Trophoblast cell (in vitro differentiated cells and primary cell): Measurements from ENCODE around the gene TMEM242.
A peak's percentile ranks its signal among the peaks of the same experiment; 100 is the strongest.

Source experiments
- DNase-seq, 2 donors: peaks; one replicate each; pipeline ENCODE4 v3.0.0-alpha.2; 2016
- H2AFZ ChIP-seq: 2 replicates; pipeline ENCODE4 v1.6.1; 2013; ENCODE audit warnings: low read length, moderate library complexity, mild to moderate bottlenecking; ENCODE audit not compliant: insufficient read depth, poor library complexity
- H2AK5ac ChIP-seq: 2 replicates; pipeline ENCODE4 v1.6.1; 2013; ENCODE audit warnings: mild to moderate bottlenecking, low read length
- H2BK120ac ChIP-seq: 2 replicates; pipeline ENCODE4 v1.6.1; 2013; ENCODE audit warnings: low read length, mild to moderate bottlenecking, moderate library complexity; ENCODE audit not compliant: insufficient read depth, poor library complexity
- H2BK12ac ChIP-seq: 2 replicates; pipeline ENCODE4 v1.6.1; 2013; ENCODE audit warnings: mild to moderate bottlenecking, low read length, moderate library complexity
- H2BK5ac ChIP-seq: 2 replicates; pipeline ENCODE4 v1.6.1; 2013; ENCODE audit warnings: low read length, low read depth, moderate library complexity, mild to moderate bottlenecking; ENCODE audit not compliant: poor library complexity
- H3K14ac ChIP-seq: 2 replicates; pipeline ENCODE4 v1.6.1; 2013; ENCODE audit warnings: mild to moderate bottlenecking, low read length
- H3K18ac ChIP-seq: 2 replicates; pipeline ENCODE4 v1.6.1; 2013; ENCODE audit warnings: mild to moderate bottlenecking, low read length
- H3K23ac ChIP-seq: 2 replicates; pipeline ENCODE4 v1.6.1; 2013; ENCODE audit warnings: low read length
- H3K27ac ChIP-seq: 2 replicates; pipeline ENCODE4 v1.5.1; 2013; ENCODE audit warnings: low read depth, mild to moderate bottlenecking, inconsistent platforms, low read length, moderate library complexity
- H3K27me3 ChIP-seq: 2 replicates; pipeline ENCODE4 v1.6.1; 2013; ENCODE audit warnings: inconsistent platforms, mild to moderate bottlenecking, low read length, moderate library complexity; ENCODE audit not compliant: insufficient read depth
- H3K36me3 ChIP-seq, 2 experiments: 1 replicate in 1 of 2; 2 replicates in 1 of 2; pipeline ENCODE4 v1.6.1; 2013; ENCODE audit warnings: low read length in 2 of 2, mild to moderate bottlenecking in 2 of 2, moderate library complexity in 1 of 2; ENCODE audit not compliant: insufficient read depth in 2 of 2, control insufficient read depth in 1 of 2
- H3K4ac ChIP-seq: 2 replicates; pipeline ENCODE4 v1.6.1; 2013; ENCODE audit warnings: low read depth, mild to moderate bottlenecking, low read length, moderate library complexity
- H3K4me1 ChIP-seq, 2 experiments: 1 replicate in 1 of 2; 2 replicates in 1 of 2; pipeline ENCODE4 v1.6.1; 2013; ENCODE audit warnings: low read length in 2 of 2, mild to moderate bottlenecking in 2 of 2, moderate library complexity in 1 of 2; ENCODE audit not compliant: insufficient read depth in 2 of 2, control insufficient read depth in 1 of 2
- H3K4me2 ChIP-seq: 2 replicates; pipeline ENCODE4 v1.6.1; 2013; ENCODE audit warnings: inconsistent platforms, mild to moderate bottlenecking, low read length, moderate library complexity
- H3K4me3 ChIP-seq: 2 replicates; pipeline ENCODE4 v1.5.1; 2013; ENCODE audit warnings: mild to moderate bottlenecking, low read depth, low read length, inconsistent platforms
- H3K79me1 ChIP-seq: one replicate; pipeline ENCODE4 v1.6.1; 2013; ENCODE audit warnings: low read length
- H3K79me2 ChIP-seq: 2 replicates; pipeline ENCODE4 v1.6.1; 2013; ENCODE audit warnings: low read length, mild to moderate bottlenecking; ENCODE audit not compliant: control insufficient read depth, insufficient read depth, poor library complexity
- H3K9ac ChIP-seq: 2 replicates; pipeline ENCODE4 v1.6.1; 2013; ENCODE audit warnings: mild to moderate bottlenecking, low read length
- H3K9me3 ChIP-seq: 2 replicates; pipeline ENCODE4 v1.6.1; 2013; ENCODE audit warnings: low read depth, mild to moderate bottlenecking, control low read depth, inconsistent platforms, low read length; ENCODE audit not compliant: insufficient read depth
- H4K12ac ChIP-seq: 2 replicates; pipeline ENCODE4 v1.6.1; 2013; ENCODE audit warnings: low read depth, mild to moderate bottlenecking, low read length, moderate library complexity
- H4K8ac ChIP-seq: 2 replicates; pipeline ENCODE4 v1.6.1; 2013; ENCODE audit warnings: low read depth, mild to moderate bottlenecking, low read length, moderate library complexity
- H4K91ac ChIP-seq: one replicate; pipeline ENCODE4 v1.6.1; 2013; ENCODE audit warnings: low read depth, mild to moderate bottlenecking, low read length, moderate library complexity
- WGBS: extraction: QIAGEN DNeasy Blood & Tissue Kit; methylation state at CpG from one replicate; pipeline ENCODE4 v1.1.7; 2013; ENCODE audit warnings: missing lambda C conversion rate; ENCODE audit not compliant: insufficient read length, insufficient coverage; ENCODE audit errors: extremely low coverage; 5-methylcytosine and 5-hydroxymethylcytosine counted together

Gene TMEM242

GRCh38 chr6:157280157-157280556, 43.2 kb downstream of the TMEM242 start:
- DNase-seq, result no peak
- no CpG with 5 or more reads among the region's 17 CpGs for WGBS
- no peaks in the 10 kb centered on the region for H3K79me2 ChIP-seq

GRCh38 chr6:157278171-157278570, 45.1 kb downstream of the TMEM242 start:
- Histone ChIP-seq H3K14ac (no peak overlapping the region), H2AFZ (no peak overlapping the region), H3K4me1 (peaks cover 4 to 10% of the 10 kb centered on the region in 2 experiments), H2AK5ac (no peak overlapping the region), H3K36me3 (no peaks in the 10 kb centered on the region), H3K4me2 (no peak overlapping the region), H3K18ac (no peak overlapping the region), H3K79me2 (peaks cover 7% of the 10 kb centered on the region), H2BK5ac (no peak overlapping the region), H2BK120ac (no peak overlapping the region), H3K79me1 (peaks cover 11% of the 10 kb centered on the region), H3K9ac (no peak overlapping the region), H3K4me3 (no peak overlapping the region), H3K9me3 (no peaks in the 10 kb centered on the region), H2BK12ac (no peak overlapping the region), H4K91ac (no peak overlapping the region), H4K8ac (no peak overlapping the region), H3K4ac (no peak overlapping the region), H4K12ac (no peak overlapping the region), H3K27me3 (no peaks in the 10 kb centered on the region), H3K27ac (no peak overlapping the region), H3K23ac (no peak overlapping the region)
- WGBS, result no CpG with 5 or more reads among the region's 9 CpGs
- no peak for DNase-seq

More at GRCh38 chr6:157280157-157280556, 43.2 kb downstream of the TMEM242 start:
- Histone ChIP-seq H2AFZ (no peak overlapping the region), H2BK12ac (peak overlapping the region; percentile 12), H4K12ac (no peak overlapping the region), H3K4me1 (peaks cover 2 to 3% of the 10 kb centered on the region in 2 experiments), H3K9me3 (no peaks in the 10 kb centered on the region), H3K4me3 (no peak overlapping the region), H2BK5ac (no peak overlapping the region), H2AK5ac (no peak overlapping the region), H4K8ac (no peak overlapping the region), H3K4ac (no peak overlapping the region), H3K36me3 (no peaks in the 10 kb centered on the region), H2BK120ac (no peak overlapping the region), H3K27ac (no peak overlapping the region), H3K79me1 (peaks cover 1% of the 10 kb centered on the region), H3K23ac (no peak overlapping the region), H3K4me2 (no peak overlapping the region), H3K9ac (no peak overlapping the region), H3K14ac (no peak overlapping the region), H3K27me3 (no peaks in the 10 kb centered on the region), H3K18ac (no peak overlapping the region), H4K91ac (no peak overlapping the region)

GRCh38 chr6:157276731-157277130, 46.6 kb downstream of the TMEM242 start:
- H3K27me3 ChIP-seq, result no peaks in the 10 kb centered on the region
- no peak overlapping the region for H2BK12ac ChIP-seq
- H2AFZ ChIP-seq, result no peak overlapping the region
- no peaks in the 10 kb centered on the region for H3K9me3 ChIP-seq
- no peak overlapping the region for H3K23ac ChIP-seq
- WGBS, result no CpG with 5 or more reads among the region's 9 CpGs
- H3K4me1 ChIP-seq, result peaks cover 4 to 10% of the 10 kb centered on the region in 2 experiments
- H3K4me2 ChIP-seq, result no peak overlapping the region
- no peak overlapping the region for H3K4ac ChIP-seq
- no peak overlapping the region for H2AK5ac ChIP-seq
- no peaks in the 10 kb centered on the region for H3K36me3 ChIP-seq
- no peak overlapping the region for H4K91ac ChIP-seq
- no peak overlapping the region for H3K4me3 ChIP-seq
- DNase-seq, result no peak
- H3K18ac ChIP-seq, result no peak overlapping the region
- H2BK120ac ChIP-seq, result no peak overlapping the region
- no peak overlapping the region for H3K14ac ChIP-seq
- peaks cover 11% of the 10 kb centered on the region for H3K79me1 ChIP-seq
- H3K27ac ChIP-seq, result no peak overlapping the region
- no peak overlapping the region for H2BK5ac ChIP-seq
- H3K9ac ChIP-seq, result no peak overlapping the region
- H3K79me2 ChIP-seq, result peaks cover 7% of the 10 kb centered on the region
- no peak overlapping the region for H4K12ac ChIP-seq
- no peak overlapping the region for H4K8ac ChIP-seq

- Histone ChIP-seq H3K18ac (no peak overlapping the region), H3K23ac (no peak overlapping the region), H2BK12ac (no peak overlapping the region), H4K12ac (no peak overlapping the region), H3K27ac (no peak overlapping the region), H4K91ac (no peak overlapping the region), H3K27me3 (no peaks in the 10 kb centered on the region), H3K4ac (no peak overlapping the region), H3K79me2 (peaks cover 7% of the 10 kb centered on the region), H2AFZ (no peak overlapping the region), H2BK5ac (no peak overlapping the region), H3K4me3 (no peak overlapping the region), H3K79me1 (peaks cover 11% of the 10 kb centered on the region), H2BK120ac (no peak overlapping the region), H3K9me3 (no peaks in the 10 kb centered on the region), H3K14ac (no peak overlapping the region), H3K36me3 (no peaks in the 10 kb centered on the region), H3K4me2 (no peak overlapping the region), H2AK5ac (no peak overlapping the region), H4K8ac (no peak overlapping the region), H3K9ac (no peak overlapping the region), H3K4me1 (peaks cover 4 to 10% of the 10 kb centered on the region in 2 experiments)
- WGBS, result no CpG with 5 or more reads among the region's 3 CpGs
- no peak for DNase-seq
These were observed 47.2 kb downstream of the TMEM242 start for GRCh38 chr6:157276134-157276532.
